CD4-positive, CD25-positive, alpha-beta regulatory T cell (primary cell): ENCODE data around the gene TICAM1. TPM values are rescaled to one million over a fixed set of nuclear protein-coding genes. Genes with fewer than 3 reads are reported as not detected.
"Not testable (repeated sequence)": the region's sequence is repeated elsewhere in the genome, so short reads cannot be mapped to it uniquely, and the experiment has no call there.

ENCODE experiments used
- ATAC-seq, 2 donors: fragments of 150-1000 bp; cut with Tn5 transposase; one replicate each; pipeline ENCODE4 v1.10.0; 2021; ENCODE audit warnings: low read depth in 2 of 2, moderate number of reproducible peaks in 2 of 2, moderate library complexity in 1 of 2
- DNase-seq, 3 donors: peaks; one replicate each; pipeline versions ENCODE4 v3.0.0 to v3.0.0-alpha.2; 2012 to 2022; ENCODE audit warnings: mixed read lengths in 1 of 3
- H3K27ac ChIP-seq: one replicate; pipeline ENCODE4 v1.7.0; 2013; ENCODE audit warnings: mild to moderate bottlenecking, low read length; ENCODE audit not compliant: insufficient read depth, poor library complexity, severe bottlenecking
- H3K27me3 ChIP-seq: one replicate; pipeline ENCODE4 v1.7.0; 2013; ENCODE audit warnings: low read length; ENCODE audit not compliant: control insufficient read depth, insufficient read depth
- H3K36me3 ChIP-seq: one replicate; pipeline ENCODE4 v1.7.0; 2013; ENCODE audit warnings: mild to moderate bottlenecking, low read length, moderate library complexity; ENCODE audit not compliant: control insufficient read depth, insufficient read depth
- H3K4me1 ChIP-seq: 2 replicates; pipeline ENCODE4 v1.7.0; 2013; ENCODE audit warnings: mild to moderate bottlenecking, low read length; ENCODE audit not compliant: insufficient read depth, control insufficient read depth, poor library complexity, severe bottlenecking
- H3K4me3 ChIP-seq: one replicate; pipeline ENCODE4 v1.7.0; 2013; ENCODE audit warnings: low read depth, mild to moderate bottlenecking, low read length, moderate library complexity
- H3K9me3 ChIP-seq, 2 experiments: 1 replicate in 1 of 2; 2 replicates in 1 of 2; pipeline ENCODE4 v1.7.0; 2013; ENCODE audit warnings: low read length in 2 of 2, mild to moderate bottlenecking in 1 of 2, moderate library complexity in 1 of 2; ENCODE audit not compliant: control insufficient read depth in 2 of 2
- H3K27ac Mint-ChIP-seq, 3 donors: one replicate each; pipeline ENCODE4 v1.8.0; 2020 to 2022; ENCODE audit warnings: mild to moderate bottlenecking in 3 of 3, mixed read lengths in 3 of 3, moderate library complexity in 2 of 3
- H3K27me3 Mint-ChIP-seq: one replicate; pipeline ENCODE4 v1.8.0; 2022; ENCODE audit warnings: mild to moderate bottlenecking, mixed read lengths
- H3K36me3 Mint-ChIP-seq: one replicate; pipeline ENCODE4 v1.8.0; 2020; ENCODE audit warnings: mixed read lengths
- H3K4me1 Mint-ChIP-seq, 4 donors: one replicate each; pipeline ENCODE4 v1.8.0; 2020 to 2022; ENCODE audit warnings: mixed read lengths in 4 of 4, mild to moderate bottlenecking in 1 of 4
- H3K4me3 Mint-ChIP-seq, 4 donors: one replicate each; pipeline ENCODE4 v1.8.0; 2020 to 2022; ENCODE audit warnings: mild to moderate bottlenecking in 4 of 4, mixed read lengths in 4 of 4, moderate library complexity in 3 of 4
- H3K9me3 Mint-ChIP-seq, 7 donors: one replicate each; pipeline ENCODE4 v1.8.0; 2020 to 2022; ENCODE audit warnings: mixed read lengths in 7 of 7, mild to moderate bottlenecking in 3 of 7, moderate library complexity in 2 of 7
- polyA plus RNA-seq, 4 donors: library from polyadenylated mRNA; unstranded; fragments of 300-500 nt; fragmentation: Illumina TruSeq; gene quantifications; one replicate each; pipeline ENCODE4 v1.2.3, GENCODE V29; 2021
- total RNA-seq: library from RNA; stranded (reverse); gene quantifications from one replicate; pipeline ENCODE4 v1.2.3, GENCODE V29; 2022

TICAM1 gene
- total and polyA plus RNA-seq, 5 donors from 2014 or later = 3.3 to 28.5 (median 7.4) TPM

DNA sequence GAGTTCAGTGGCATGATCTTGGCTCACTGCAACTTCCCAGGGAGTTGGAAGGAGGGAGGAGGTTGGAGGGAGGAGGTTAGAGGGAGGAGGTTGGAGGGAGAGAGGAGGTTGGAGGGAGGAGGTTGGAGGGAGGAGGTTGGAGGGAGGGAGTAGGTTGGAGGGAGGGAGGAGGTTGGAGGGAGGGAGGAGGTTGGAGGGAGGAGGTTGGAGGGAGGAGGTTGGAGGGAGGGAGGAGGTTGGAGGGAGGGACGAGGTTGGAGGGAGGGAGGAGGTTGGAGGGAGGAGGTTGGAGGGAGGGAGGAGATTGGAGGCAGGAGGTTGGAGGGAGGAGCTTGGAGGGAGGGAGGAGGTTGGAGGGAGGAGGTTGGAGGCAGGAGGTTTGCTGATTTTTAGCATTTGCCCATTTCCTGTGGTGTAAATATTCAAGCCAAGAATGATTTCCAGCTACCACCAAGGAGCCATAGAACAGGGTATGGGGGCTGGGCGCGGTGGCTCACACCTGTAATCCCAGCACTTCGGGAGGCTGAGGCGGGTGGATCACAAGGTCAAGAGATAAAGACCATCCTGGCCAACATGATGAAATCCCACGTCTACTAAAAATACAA, 45.0 kb downstream of the TICAM1 start:
- H3K4me1 ChIP-seq, ATAC-seq, H3K27ac Mint-ChIP-seq, H3K9me3 ChIP-seq, H3K9me3 Mint-ChIP-seq, DNase-seq, H3K36me3 Mint-ChIP-seq, H3K27me3 ChIP-seq, H3K27ac ChIP-seq, H3K36me3 ChIP-seq, H3K4me1 Mint-ChIP-seq, H3K4me3 ChIP-seq: not testable (repeated sequence)
- H3K27me3 Mint-ChIP-seq = peaks cover 32% of the 10 kb centered on the region
- peak overlapping the region in 1 of 4 donors; percentile 60 for H3K4me3 Mint-ChIP-seq

DNA sequence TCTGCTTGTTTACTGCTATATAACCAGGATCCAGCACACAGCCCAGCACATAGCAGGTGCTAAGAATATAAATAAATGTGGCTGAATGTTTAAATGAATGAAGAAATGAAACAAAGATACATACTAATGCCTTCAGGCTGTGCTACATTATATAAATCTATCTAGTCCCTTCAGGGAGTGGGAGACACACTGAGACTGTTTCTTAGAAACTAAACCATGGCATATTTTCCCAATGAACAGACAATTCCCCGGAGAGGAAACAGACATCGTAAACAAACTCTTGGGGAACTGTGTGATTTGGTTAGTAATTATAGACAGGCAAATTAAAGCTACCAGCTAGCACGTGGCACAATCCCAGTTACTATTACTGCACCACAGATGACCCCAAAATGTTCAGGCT, 49.7 kb downstream of the TICAM1 start:
- Histone ChIP-seq H3K9me3 (no peaks in the 10 kb centered on the region), H3K27ac (no peak overlapping the region), H3K27me3 (no peaks in the 10 kb centered on the region), H3K4me1 (no peaks in the 10 kb centered on the region), H3K4me3 (no peak overlapping the region), H3K36me3 (no peaks in the 10 kb centered on the region)
- H3K36me3 Mint-ChIP-seq = no peaks in the 10 kb centered on the region
- H3K9me3 Mint-ChIP-seq = peaks cover 0 to 5% (median 0%) of the 10 kb centered on the region in 7 donors
- no peak for DNase-seq
- no peak overlapping the region for H3K27ac Mint-ChIP-seq
- no peak for ATAC-seq
- peaks cover 0 to 2% (median 0%) of the 10 kb centered on the region in 4 donors for H3K4me1 Mint-ChIP-seq
- H3K27me3 Mint-ChIP-seq = peaks cover 44% of the 10 kb centered on the region
- H3K4me3 Mint-ChIP-seq = no peak overlapping the region

DNA sequence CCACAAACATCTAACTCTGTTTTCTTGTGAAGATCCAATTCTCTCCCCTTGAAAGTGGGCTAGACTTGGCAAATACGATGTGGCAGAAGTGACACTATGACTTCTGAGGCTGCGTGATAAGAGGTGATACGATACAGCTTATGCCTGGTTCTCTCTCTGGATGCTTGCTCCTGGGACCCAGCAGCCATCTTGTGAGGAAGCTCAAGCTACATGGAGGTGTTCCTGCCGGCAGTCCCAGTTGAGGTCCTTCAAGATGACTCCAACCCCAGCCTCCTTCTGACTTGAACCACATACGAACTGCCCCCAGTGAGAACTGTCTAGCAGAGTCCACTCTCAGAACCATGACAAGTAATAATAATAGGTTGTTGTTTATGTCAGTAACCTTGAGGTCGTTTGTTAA, 50.7 kb downstream of the TICAM1 start:
- peaks cover 0 to 2% (median 0%) of the 10 kb centered on the region in 4 donors for H3K4me1 Mint-ChIP-seq
- Histone ChIP-seq H3K4me3 (no peak overlapping the region), H3K4me1 (no peaks in the 10 kb centered on the region), H3K27me3 (peaks cover 4% of the 10 kb centered on the region), H3K27ac (no peak overlapping the region), H3K36me3 (no peaks in the 10 kb centered on the region), H3K9me3 (no peaks in the 10 kb centered on the region)
- H3K9me3 Mint-ChIP-seq = peaks cover 0 to 5% (median 0%) of the 10 kb centered on the region in 7 donors
- no peak for DNase-seq
- no peak overlapping the region for H3K4me3 Mint-ChIP-seq
- H3K36me3 Mint-ChIP-seq = no peaks in the 10 kb centered on the region
- peaks cover 40% of the 10 kb centered on the region for H3K27me3 Mint-ChIP-seq
- ATAC-seq = no peak
- H3K27ac Mint-ChIP-seq = peak overlapping the region in 1 of 3 donors; percentile 52

DNA sequence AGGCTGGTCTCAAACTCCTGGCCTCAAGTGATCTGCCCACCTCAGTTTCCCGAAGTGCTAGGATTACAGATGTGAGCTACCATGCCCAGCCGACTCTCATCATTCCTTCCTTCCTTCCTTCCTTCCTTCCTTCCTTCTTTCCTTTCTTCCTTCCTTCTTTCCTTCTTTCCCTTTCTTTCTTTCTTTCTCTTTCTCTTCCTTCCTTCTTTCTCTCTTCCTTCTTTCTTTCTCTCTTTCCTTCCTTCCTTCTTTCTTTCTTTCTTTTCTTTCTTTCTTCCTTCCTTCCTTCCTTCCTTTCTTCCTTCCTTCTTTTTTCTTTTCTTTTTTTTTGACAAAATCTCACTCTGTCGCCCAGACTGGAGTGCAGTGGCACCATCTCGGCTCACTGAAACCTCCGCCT, 53.4 kb downstream of the TICAM1 start:
- H3K27me3 Mint-ChIP-seq = peaks cover 39% of the 10 kb centered on the region
- not testable (repeated sequence) for H3K4me1 ChIP-seq, DNase-seq, H3K36me3 ChIP-seq, H3K4me3 Mint-ChIP-seq, H3K36me3 Mint-ChIP-seq, H3K27ac Mint-ChIP-seq, H3K4me1 Mint-ChIP-seq, H3K9me3 ChIP-seq, ATAC-seq, H3K9me3 Mint-ChIP-seq, H3K27ac ChIP-seq, H3K4me3 ChIP-seq, H3K27me3 ChIP-seq

DNA sequence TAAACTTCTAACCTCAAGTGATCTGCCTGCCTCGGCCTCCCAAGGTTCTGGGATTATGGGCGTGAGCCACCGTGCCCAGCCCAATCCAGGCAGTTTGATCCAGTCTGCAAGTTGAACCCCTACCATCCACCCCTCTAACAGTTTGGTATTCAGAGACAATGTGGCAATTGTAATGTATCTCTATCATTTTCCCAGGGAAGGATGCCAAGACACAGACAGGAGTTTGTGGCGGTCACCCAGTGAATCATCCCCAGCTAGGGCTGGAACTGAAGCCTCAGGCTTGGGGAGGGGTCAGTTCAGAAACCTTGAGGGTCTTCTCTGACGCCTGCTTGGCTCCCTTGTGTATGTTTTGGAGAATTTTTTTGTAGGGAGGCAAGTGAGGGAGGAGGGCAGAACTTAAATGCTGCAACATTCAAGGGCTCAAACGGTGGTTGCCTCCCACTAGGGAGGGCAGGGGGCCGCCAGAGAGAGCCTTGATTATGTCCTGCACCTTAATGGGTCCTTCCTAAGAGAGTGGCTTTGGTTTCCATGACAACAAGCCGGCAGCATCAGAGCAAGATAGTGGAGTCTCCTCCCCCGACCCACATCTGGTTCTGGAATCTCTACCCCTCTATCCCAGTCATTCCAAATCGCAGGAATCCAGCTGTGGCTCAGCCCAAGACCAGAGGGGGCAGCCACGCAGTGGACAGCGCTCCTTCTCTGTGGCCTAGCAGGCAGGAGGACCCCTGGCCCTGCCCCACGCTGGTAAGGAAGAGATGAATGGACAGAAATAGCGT, 54.9 kb downstream of the TICAM1 start:
- H3K27me3 Mint-ChIP-seq = peaks cover 40% of the 10 kb centered on the region
- H3K27ac ChIP-seq = no peak overlapping the region

DNA sequence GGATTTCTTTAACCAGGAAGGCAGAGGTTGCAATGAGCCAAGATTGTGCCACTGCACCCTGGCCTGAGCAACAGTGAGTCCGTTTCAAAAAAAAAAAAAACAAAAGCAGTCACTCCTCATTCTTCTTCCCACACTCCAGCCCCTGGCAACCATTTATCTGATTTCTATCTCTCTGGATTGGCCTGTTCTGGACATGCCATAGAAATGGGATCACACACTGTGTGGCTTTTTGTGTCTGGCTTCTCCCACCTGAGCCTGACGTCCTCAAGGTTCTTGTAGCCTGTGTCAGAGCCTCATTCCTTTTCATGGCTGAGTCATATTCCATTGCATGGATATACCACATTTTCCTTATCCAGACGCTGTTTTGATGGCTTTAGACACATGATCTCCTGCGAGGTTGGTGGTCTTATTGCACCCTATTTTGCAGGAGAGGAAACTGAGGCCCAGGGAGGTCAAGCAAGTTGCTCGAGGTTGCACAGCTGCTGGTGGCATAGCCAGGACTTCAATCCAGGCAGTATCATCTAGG, 55.8 kb downstream of the TICAM1 start:
- no peaks in the 10 kb centered on the region for H3K36me3 ChIP-seq
- H3K27ac ChIP-seq = no peak overlapping the region
- H3K27me3 ChIP-seq = peaks cover 5% of the 10 kb centered on the region
- no peak overlapping the region for H3K4me3 Mint-ChIP-seq
- no peaks in the 10 kb centered on the region for H3K36me3 Mint-ChIP-seq
- DNase-seq = no peak
- no peaks in the 10 kb centered on the region for H3K4me1 ChIP-seq
- no peaks in the 10 kb centered on the region for H3K9me3 ChIP-seq
- H3K4me3 ChIP-seq = no peak overlapping the region
- H3K4me1 Mint-ChIP-seq = peaks cover 0 to 2% (median 0%) of the 10 kb centered on the region in 4 donors
- no peak for ATAC-seq
- H3K27me3 Mint-ChIP-seq = peaks cover 36% of the 10 kb centered on the region
- peaks cover 0 to 4% (median 0%) of the 10 kb centered on the region in 7 donors for H3K9me3 Mint-ChIP-seq
- H3K27ac Mint-ChIP-seq = no peak overlapping the region

More for the DNA sequence above, 54.9 kb downstream of the TICAM1 start:
- Histone ChIP-seq H3K27me3 (peaks cover 5% of the 10 kb centered on the region), H3K9me3 (no peaks in the 10 kb centered on the region), H3K4me1 (no peaks in the 10 kb centered on the region), H3K4me3 (no peak overlapping the region), H3K36me3 (no peaks in the 10 kb centered on the region)
- Mint-ChIP-seq H3K4me3 (no peak overlapping the region), H3K36me3 (no peaks in the 10 kb centered on the region), H3K27ac (no peak overlapping the region), H3K9me3 (peaks cover 0 to 5% (median 2%) of the 10 kb centered on the region in 7 donors), H3K4me1 (peaks cover 0 to 2% (median 0%) of the 10 kb centered on the region in 4 donors)
- no peak for ATAC-seq
- DNase-seq = no peak

DNA sequence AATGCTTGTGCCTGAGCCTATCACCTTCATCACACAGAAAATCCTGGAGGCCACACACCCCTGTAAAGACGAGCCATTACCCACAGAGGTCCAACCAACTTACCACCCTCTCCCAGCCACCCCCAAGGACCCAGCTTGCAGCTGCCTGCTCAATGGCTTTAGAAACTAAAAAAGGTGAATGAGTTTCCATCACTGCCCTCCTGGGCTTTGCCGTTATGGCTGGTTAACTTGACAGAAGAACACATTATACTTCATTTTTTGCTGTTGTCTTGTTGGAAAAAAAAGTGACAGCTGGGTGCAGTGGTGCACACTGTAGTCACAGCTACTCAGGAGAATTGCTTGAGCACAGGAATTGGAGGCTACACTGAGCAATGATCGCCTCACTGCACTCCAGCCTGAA, 57.4 kb downstream of the TICAM1 start:
- H3K27me3 ChIP-seq = peaks cover 5% of the 10 kb centered on the region
- ATAC-seq = no peak
- no peaks in the 10 kb centered on the region for H3K9me3 ChIP-seq
- peaks cover 40% of the 10 kb centered on the region for H3K27me3 Mint-ChIP-seq
- H3K4me3 ChIP-seq = no peak overlapping the region
- no peaks in the 10 kb centered on the region for H3K4me1 ChIP-seq
- H3K27ac Mint-ChIP-seq = no peak overlapping the region
- no peak overlapping the region for H3K27ac ChIP-seq
- peaks cover 0 to 2% (median 0%) of the 10 kb centered on the region in 4 donors for H3K4me1 Mint-ChIP-seq
- no peak for DNase-seq
- H3K4me3 Mint-ChIP-seq = no peak overlapping the region
- H3K36me3 ChIP-seq = no peaks in the 10 kb centered on the region
- no peaks in the 10 kb centered on the region for H3K36me3 Mint-ChIP-seq
- peaks cover 0 to 5% (median 0%) of the 10 kb centered on the region in 7 donors for H3K9me3 Mint-ChIP-seq
